ENCODE data around the gene MMP2. TPM values are rescaled to one million over a fixed set of nuclear protein-coding genes. Genes with fewer than 3 reads are reported as not detected.
A peak's percentile ranks its signal among the peaks of the same experiment; 100 is the strongest.

The MMP2 gene
- total RNA-seq, 2 donors from 2014 or later = not detected

- H3K27me3 Mint-ChIP-seq = peaks cover 11% of the 10 kb centered on the region
- no peak overlapping the region for H3K4me3 Mint-ChIP-seq
- ATAC-seq (replicated peaks) = no peak
- H3K36me3 Mint-ChIP-seq (ENCODE audit: low read depth) = no peaks in the 10 kb centered on the region
- H3K4me1 Mint-ChIP-seq = no peaks in the 10 kb centered on the region
- no peaks in the 10 kb centered on the region for H3K9me3 Mint-ChIP-seq
- H3K27ac Mint-ChIP-seq = no peak overlapping the region
These were observed 24.1 kb upstream of the MMP2 start for GRCh38 chr16:55454861-55455260.

GRCh38 chr16:55462241-55462640, 16.8 kb upstream of the MMP2 start:
- Mint-ChIP-seq H3K36me3 (ENCODE audit: low read depth) (no peaks in the 10 kb centered on the region), H3K9me3 (no peaks in the 10 kb centered on the region), H3K4me3 (no peak overlapping the region), H3K27ac (no peak overlapping the region), H3K27me3 (no peaks in the 10 kb centered on the region), H3K4me1 (no peaks in the 10 kb centered on the region)
- no peak for ATAC-seq (replicated peaks)

DNA sequence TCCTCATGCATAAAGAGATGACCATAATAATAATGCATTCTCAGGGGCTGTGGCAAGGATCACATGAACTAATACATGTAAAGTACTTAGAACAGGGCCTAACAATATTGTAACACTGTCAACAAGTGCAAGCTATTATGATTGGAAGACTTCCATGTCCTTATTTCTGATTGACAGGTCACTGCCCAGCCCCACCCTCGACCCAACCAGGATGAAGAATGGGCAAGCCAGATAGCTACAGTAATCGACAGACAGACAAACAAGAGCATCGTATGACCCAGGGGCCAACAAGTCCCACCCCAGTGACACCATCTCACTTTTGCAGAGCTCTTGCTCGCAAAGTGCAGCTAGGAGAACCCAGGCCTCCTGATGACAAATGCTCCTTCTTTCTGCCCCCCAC, 14.6 kb upstream of the MMP2 start:
- no peaks in the 10 kb centered on the region for H3K36me3 Mint-ChIP-seq (ENCODE audit: low read depth)
- no peaks in the 10 kb centered on the region for H3K27me3 Mint-ChIP-seq
- no peaks in the 10 kb centered on the region for H3K9me3 Mint-ChIP-seq
- no peak for ATAC-seq (replicated peaks)
- H3K4me3 Mint-ChIP-seq = no peak overlapping the region
- no peaks in the 10 kb centered on the region for H3K4me1 Mint-ChIP-seq
- no peak overlapping the region for H3K27ac Mint-ChIP-seq

DNA sequence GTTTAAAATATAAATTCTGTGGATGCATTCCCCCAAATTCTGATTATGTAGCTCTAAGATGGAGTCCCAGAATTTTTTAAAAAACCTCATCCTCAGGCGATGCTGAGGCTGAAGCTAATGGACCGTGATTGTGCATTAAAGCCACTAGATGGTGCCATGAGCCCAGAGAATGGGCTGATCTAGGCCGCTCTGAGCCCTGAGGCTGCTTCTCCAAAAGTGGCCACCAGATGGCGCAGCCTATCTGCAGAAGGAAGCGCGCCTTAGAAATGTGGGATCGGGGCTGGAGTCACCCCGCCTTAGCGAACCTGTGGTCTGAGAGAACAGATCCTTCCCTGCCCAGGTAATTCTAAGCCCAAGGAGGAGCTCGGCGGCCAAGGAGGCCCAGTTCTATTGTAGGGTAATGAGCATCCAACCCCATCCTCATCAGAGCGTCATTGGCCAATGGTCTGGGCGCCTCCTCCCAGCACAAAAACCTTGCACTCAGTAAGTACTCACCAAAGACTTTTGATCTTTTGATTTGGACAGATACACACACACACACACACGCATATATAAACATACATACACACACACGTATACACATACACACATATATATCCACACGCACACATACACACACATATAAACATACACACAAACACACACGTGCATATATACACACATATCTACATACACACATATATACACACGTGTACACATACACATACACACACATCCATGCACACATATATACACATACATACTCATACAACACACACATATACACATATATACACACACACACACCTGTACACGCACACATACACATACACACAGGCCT, 13.7 kb upstream of the MMP2 start:
- H3K4me1 Mint-ChIP-seq = no peaks in the 10 kb centered on the region
- no peak overlapping the region for H3K4me3 Mint-ChIP-seq
- H3K9me3 Mint-ChIP-seq = no peaks in the 10 kb centered on the region
- H3K27ac Mint-ChIP-seq = no peak overlapping the region
- peak; percentile 91 for ATAC-seq (replicated peaks)
- no peaks in the 10 kb centered on the region for H3K27me3 Mint-ChIP-seq
- no peaks in the 10 kb centered on the region for H3K36me3 Mint-ChIP-seq (ENCODE audit: low read depth)

DNA sequence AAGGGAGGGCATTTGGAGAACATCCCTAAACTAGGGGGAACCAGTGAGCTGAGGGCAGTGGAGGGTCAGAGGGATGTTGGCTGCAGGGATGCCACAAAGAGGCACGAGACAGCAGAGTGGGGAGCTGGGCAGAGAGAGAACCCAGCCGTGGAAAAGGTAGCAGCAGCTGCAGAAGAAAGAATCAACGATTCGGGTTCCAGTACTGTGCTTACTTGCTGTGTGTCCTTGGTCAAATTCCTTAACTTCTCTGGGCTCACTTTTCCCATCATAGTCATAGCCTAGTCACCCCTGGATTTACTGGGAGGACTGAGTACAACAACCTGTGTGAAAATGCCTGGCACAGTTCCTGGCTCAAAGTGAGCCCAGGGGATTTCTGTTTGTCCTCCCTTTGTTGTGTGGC, 12.8 kb upstream of the MMP2 start:
- no peak for ATAC-seq (replicated peaks)
- Mint-ChIP-seq H3K36me3 (ENCODE audit: low read depth) (no peaks in the 10 kb centered on the region), H3K4me1 (peaks cover 2% of the 10 kb centered on the region), H3K4me3 (no peak overlapping the region), H3K27me3 (no peaks in the 10 kb centered on the region), H3K27ac (no peak overlapping the region), H3K9me3 (no peaks in the 10 kb centered on the region)

DNA sequence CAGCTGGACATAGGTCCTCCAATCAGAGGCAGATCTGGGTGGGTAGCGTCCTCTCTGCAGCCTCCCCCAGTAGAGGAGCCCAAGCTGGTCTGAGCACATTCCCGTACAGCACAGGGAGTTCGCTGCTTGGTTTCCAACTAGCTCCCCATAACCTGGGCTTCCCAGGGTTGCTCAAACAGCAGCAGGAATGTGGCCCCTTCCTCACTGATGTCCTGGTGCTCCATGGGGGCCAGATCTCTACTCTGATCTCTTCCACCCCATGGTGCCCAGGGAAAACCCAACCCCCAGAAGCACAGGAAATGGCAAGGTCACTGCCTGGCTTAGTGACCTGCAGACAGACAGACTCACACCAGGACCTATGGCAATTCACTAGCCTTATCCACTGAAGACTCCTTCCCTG, 11.1 kb upstream of the MMP2 start:
- no peaks in the 10 kb centered on the region for H3K36me3 Mint-ChIP-seq (ENCODE audit: low read depth)
- no peak overlapping the region for H3K27ac Mint-ChIP-seq
- peaks cover 6% of the 10 kb centered on the region for H3K4me1 Mint-ChIP-seq
- no peaks in the 10 kb centered on the region for H3K9me3 Mint-ChIP-seq
- H3K27me3 Mint-ChIP-seq = no peaks in the 10 kb centered on the region
- no peak overlapping the region for H3K4me3 Mint-ChIP-seq
- ATAC-seq (replicated peaks) = no peak

- H3K36me3 Mint-ChIP-seq (ENCODE audit: low read depth) = no peaks in the 10 kb centered on the region
- no peaks in the 10 kb centered on the region for H3K9me3 Mint-ChIP-seq
- H3K27me3 Mint-ChIP-seq = no peaks in the 10 kb centered on the region
- no peak for ATAC-seq (replicated peaks)
- H3K4me1 Mint-ChIP-seq = peaks cover 6% of the 10 kb centered on the region
- H3K27ac Mint-ChIP-seq = no peak overlapping the region
- H3K4me3 Mint-ChIP-seq = no peak overlapping the region
These were observed 10.5 kb upstream of the MMP2 start for GRCh38 chr16:55468352-55468990.

DNA sequence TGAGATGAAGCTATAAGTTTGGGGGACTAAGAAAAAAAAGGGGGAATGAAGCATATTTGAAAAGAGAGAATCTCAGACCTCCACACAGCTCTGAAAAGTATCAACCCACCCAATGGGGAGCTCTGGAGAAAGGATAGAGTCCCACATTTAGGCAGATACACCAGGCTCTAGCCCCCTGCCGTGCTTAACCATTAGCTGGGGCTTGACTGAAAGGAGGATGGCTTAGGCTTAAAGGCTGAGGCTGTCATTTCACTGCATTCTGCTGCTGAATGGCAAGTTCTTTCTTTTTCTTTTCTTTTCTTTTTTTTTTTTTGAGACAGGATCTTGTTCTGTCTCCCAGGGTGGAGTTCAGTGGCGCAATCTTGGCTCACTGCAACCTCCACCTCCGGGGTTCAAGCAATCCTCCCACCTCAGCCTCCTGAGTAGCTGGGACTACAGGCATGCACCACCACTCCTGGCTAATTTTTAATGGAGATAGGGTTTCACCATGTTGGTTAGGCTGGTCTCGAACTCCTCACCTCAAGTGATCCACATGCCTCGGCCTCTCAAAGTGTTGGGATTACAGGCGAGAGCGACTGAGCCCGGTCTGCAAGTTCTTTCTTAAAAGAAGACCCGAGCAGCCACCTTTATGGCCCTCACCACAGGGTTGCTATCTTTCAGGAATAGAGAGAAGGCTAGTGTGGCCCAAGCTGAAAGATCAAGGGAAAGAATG, 9.0 kb upstream of the MMP2 start:
- Mint-ChIP-seq H3K4me1 (peaks cover 6% of the 10 kb centered on the region), H3K4me3 (no peak overlapping the region), H3K36me3 (ENCODE audit: low read depth) (no peaks in the 10 kb centered on the region), H3K27me3 (no peaks in the 10 kb centered on the region), H3K9me3 (no peaks in the 10 kb centered on the region), H3K27ac (no peak overlapping the region)
- ATAC-seq (replicated peaks) = no peak

DNA sequence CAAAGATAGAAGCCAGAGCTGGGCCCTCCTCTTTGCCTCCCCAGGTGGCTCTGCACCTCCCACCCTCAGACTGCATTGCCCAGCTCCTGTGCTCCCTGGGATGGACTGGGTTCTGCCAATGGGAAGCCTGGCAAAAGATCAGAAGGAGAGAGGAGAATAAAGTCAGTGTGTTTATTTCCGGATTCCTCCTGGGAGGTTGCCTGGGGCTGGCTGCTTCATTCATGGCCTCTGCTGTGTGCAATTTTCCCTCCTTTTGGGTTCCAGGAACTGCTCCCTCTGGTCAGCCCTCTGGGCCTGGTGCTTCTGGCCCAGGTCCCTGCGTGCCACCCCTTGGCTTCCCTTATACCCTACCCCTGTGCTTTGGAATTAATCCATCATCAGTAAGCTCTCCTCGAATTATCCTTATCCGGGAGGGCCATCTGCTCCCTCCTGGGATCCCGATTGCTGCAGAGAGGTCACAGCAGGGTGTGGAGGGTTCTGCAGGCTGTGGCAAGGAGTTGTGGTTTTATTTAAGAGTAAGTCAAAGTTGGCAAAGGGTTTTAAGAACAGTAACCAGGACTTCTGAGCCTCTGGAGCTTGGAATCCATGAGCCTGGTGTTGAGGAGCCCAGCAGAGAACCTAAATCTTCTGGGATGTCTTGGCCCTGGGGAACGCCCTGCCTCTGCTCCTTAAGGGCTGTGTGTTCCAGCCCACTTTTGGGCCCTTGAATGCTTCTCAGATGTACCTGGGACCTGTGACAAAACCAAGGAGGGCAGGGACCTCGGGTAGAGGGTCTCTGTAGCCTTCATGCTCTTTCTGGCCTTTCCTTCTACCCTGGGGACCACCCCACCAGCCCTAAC, 8.2 kb upstream of the MMP2 start:
- peaks cover under 1% of the 10 kb centered on the region for H3K27me3 Mint-ChIP-seq
- H3K27ac Mint-ChIP-seq = peak overlapping the region; percentile 12
- peak overlapping the region; percentile 14 for H3K4me3 Mint-ChIP-seq
- no peak for ATAC-seq (replicated peaks)
- no peaks in the 10 kb centered on the region for H3K36me3 Mint-ChIP-seq (ENCODE audit: low read depth)
- H3K9me3 Mint-ChIP-seq = no peaks in the 10 kb centered on the region
- peaks cover 6% of the 10 kb centered on the region for H3K4me1 Mint-ChIP-seq

DNA sequence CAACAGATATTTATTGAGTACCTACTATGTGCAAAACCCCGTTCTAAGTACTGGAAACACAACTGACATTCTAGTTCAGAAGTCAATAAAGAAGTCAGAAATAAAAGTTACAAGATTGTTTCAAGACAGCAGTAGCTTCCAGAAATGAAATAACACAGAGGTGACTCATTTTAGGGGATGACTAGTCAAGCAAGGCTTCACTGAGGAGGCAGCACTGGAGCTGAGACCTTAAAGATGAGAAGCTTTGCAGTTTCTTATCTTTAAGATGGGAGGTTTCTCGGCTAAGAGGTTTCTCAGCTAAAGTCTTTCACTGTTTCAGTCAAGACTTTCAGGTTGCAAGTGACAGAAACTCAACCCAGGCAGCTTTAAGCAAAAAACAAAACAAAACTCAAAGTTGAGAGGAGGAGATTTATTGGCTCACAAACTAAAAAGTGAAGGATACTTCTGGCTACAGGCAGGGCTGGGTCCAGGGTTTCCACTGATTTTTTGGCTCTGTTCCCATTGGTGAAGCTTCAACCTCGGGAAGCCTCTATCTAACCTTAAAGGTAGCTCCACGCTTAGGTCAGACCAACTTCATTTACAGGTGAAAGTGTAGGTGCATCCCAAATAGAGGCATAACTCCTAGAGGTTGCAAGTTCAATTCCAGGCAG, 7.4 kb upstream of the MMP2 start:
- Mint-ChIP-seq H3K27me3 (peaks cover 4% of the 10 kb centered on the region), H3K4me3 (peak overlapping the region; percentile 14), H3K36me3 (ENCODE audit: low read depth) (no peaks in the 10 kb centered on the region), H3K4me1 (peaks cover 6% of the 10 kb centered on the region), H3K27ac (peak overlapping the region; percentile 12), H3K9me3 (no peaks in the 10 kb centered on the region)
- ATAC-seq (replicated peaks) = peak; percentile 94

DNA sequence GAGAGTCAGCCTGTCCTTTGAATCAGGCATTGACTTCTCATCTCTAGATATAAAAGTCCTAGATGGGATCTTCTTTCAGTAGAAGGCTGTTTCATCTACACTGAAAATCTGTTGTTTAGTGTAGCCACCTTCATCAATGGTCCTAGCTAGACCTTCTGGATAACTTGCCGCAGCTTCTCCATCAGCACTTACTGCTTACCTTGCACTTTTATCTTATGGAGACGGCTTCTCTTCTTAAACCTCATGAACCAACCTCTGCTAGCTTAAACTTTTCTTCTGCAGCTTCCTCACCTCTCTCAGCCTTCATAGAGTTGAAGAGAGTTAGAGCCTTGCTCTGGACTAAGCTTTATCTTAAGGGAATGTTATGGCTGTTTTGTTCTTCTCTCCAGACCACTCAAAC, 5.4 kb upstream of the MMP2 start:
- Mint-ChIP-seq H3K27ac (no peak overlapping the region), H3K4me1 (peaks cover 6% of the 10 kb centered on the region), H3K27me3 (peaks cover 18% of the 10 kb centered on the region), H3K36me3 (ENCODE audit: low read depth) (no peaks in the 10 kb centered on the region), H3K4me3 (no peak overlapping the region), H3K9me3 (no peaks in the 10 kb centered on the region)
- ATAC-seq (replicated peaks) = no peak

DNA sequence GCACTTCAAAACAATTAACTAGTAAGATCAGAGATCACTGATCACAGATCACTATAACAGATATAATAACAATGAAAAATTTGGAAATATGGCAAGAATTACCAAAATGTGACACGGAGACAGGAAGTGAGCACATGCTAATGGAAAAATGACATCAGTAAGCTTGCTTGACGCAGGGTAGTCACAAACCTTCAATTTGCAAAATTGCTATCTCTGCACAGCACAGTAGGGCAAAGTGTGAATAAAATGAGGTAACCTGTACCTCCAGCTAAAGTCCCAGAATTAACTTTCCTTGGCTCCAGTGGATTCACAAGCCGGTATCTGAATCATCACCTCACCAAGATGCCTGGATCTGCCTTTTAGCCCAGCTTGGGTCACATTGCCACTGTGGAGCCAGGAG, 4.2 kb upstream of the MMP2 start:
- Mint-ChIP-seq H3K9me3 (no peaks in the 10 kb centered on the region), H3K27me3 (peaks cover 26% of the 10 kb centered on the region), H3K4me1 (peaks cover 6% of the 10 kb centered on the region), H3K4me3 (no peak overlapping the region), H3K27ac (no peak overlapping the region), H3K36me3 (ENCODE audit: low read depth) (no peaks in the 10 kb centered on the region)
- no peak for ATAC-seq (replicated peaks)

GRCh38 chr16:55475919-55476318, 3.1 kb upstream of the MMP2 start:
- H3K27ac Mint-ChIP-seq = no peak overlapping the region
- ATAC-seq (replicated peaks) = no peak
- peaks cover 31% of the 10 kb centered on the region for H3K27me3 Mint-ChIP-seq
- no peaks in the 10 kb centered on the region for H3K36me3 Mint-ChIP-seq (ENCODE audit: low read depth)
- H3K4me1 Mint-ChIP-seq = peaks cover 6% of the 10 kb centered on the region
- H3K4me3 Mint-ChIP-seq = no peak overlapping the region
- H3K9me3 Mint-ChIP-seq = no peaks in the 10 kb centered on the region
